Neuronal stem cell (in vitro differentiated cells): Measurements from ENCODE around the gene MED23.

Source experiments
- DNase-seq: peaks from one replicate; pipeline ENCODE4 v3.0.0-alpha.2; 2013; ENCODE audit warnings: low spot score
- H2AFZ ChIP-seq: one replicate; pipeline ENCODE4 v1.6.1; 2013; ENCODE audit warnings: mild to moderate bottlenecking, low read length, inconsistent platforms
- H2AK5ac ChIP-seq: 2 replicates; pipeline ENCODE4 v1.6.1; 2013; ENCODE audit warnings: low read depth, mild to moderate bottlenecking, inconsistent platforms, low read length, moderate library complexity, mixed read lengths
- H2BK120ac ChIP-seq: 2 replicates; pipeline ENCODE4 v1.6.1; 2013; ENCODE audit warnings: low read depth, mild to moderate bottlenecking, inconsistent platforms, low read length, moderate library complexity, mixed read lengths
- H2BK12ac ChIP-seq: one replicate; pipeline ENCODE4 v1.6.1; 2013; ENCODE audit warnings: low read length, inconsistent platforms
- H2BK15ac ChIP-seq: 2 replicates; pipeline ENCODE4 v1.6.1; 2013; ENCODE audit warnings: mild to moderate bottlenecking, low read length, inconsistent platforms, mixed read lengths
- H2BK5ac ChIP-seq: one replicate; pipeline ENCODE4 v1.6.1; 2013; ENCODE audit warnings: inconsistent platforms, mild to moderate bottlenecking, low read length, moderate library complexity
- H3K14ac ChIP-seq: one replicate; pipeline ENCODE4 v1.6.1; 2013; ENCODE audit warnings: low read length, inconsistent platforms
- H3K18ac ChIP-seq: 2 replicates; pipeline ENCODE4 v1.6.1; 2013; ENCODE audit warnings: low read length, inconsistent platforms
- H3K23ac ChIP-seq: 2 replicates; pipeline ENCODE4 v1.6.1; 2013; ENCODE audit warnings: low read depth, mild to moderate bottlenecking, mixed read lengths, low read length, inconsistent platforms; ENCODE audit not compliant: poor library complexity
- H3K27ac ChIP-seq: replicated peaks from 3 replicates; pipeline ENCODE4 v1.5.1; 2013; ENCODE audit warnings: low read length, inconsistent platforms
- H3K27me3 ChIP-seq, 3 experiments: 2 replicates each; pipeline ENCODE4 v1.6.1; 2013; ENCODE audit warnings: low read length in 3 of 3, mild to moderate bottlenecking in 2 of 3, inconsistent platforms in 1 of 3, low read depth in 1 of 3, mixed read lengths in 1 of 3, moderate library complexity in 1 of 3; ENCODE audit not compliant: control insufficient read depth in 3 of 3, insufficient read depth in 3 of 3
- H3K36me3 ChIP-seq, 2 donors: replicated peaks in 1 of 2; 2 replicates each; pipeline ENCODE4 v1.6.1; 2013; ENCODE audit warnings: low read length in 2 of 2; ENCODE audit not compliant: control insufficient read depth in 2 of 2, insufficient read depth in 2 of 2
- H3K4ac ChIP-seq: 2 replicates; pipeline ENCODE4 v1.6.1; 2013; ENCODE audit warnings: inconsistent platforms, mild to moderate bottlenecking, low read length, moderate library complexity
- H3K4me1 ChIP-seq, 2 donors: 1 replicate in 1 of 2; 2 replicates in 1 of 2; pipeline ENCODE4 v1.6.1; 2013; ENCODE audit warnings: low read length in 2 of 2, low read depth in 1 of 2; ENCODE audit not compliant: control insufficient read depth in 2 of 2, insufficient read depth in 1 of 2
- H3K4me2 ChIP-seq: one replicate; pipeline ENCODE4 v1.6.1; 2013; ENCODE audit warnings: mild to moderate bottlenecking, low read length, inconsistent platforms; ENCODE audit not compliant: insufficient read depth, poor library complexity, severe bottlenecking
- H3K4me3 ChIP-seq, 2 donors: 2 replicates each; pipeline ENCODE4 v1.5.1; 2013; ENCODE audit warnings: low read length in 2 of 2, mild to moderate bottlenecking in 2 of 2, inconsistent platforms in 1 of 2, moderate library complexity in 1 of 2
- H3K79me1 ChIP-seq: one replicate; pipeline ENCODE4 v1.6.1; 2013; ENCODE audit warnings: low read depth, mild to moderate bottlenecking, inconsistent platforms, low read length, moderate library complexity
- H3K9ac ChIP-seq: one replicate; pipeline ENCODE4 v1.6.1; 2013; ENCODE audit warnings: mild to moderate bottlenecking, low read depth, low read length, inconsistent platforms; ENCODE audit not compliant: poor library complexity
- H3K9me3 ChIP-seq, 2 donors: replicated peaks in 1 of 2; 2 replicates each; pipeline versions ENCODE3 to v1.6.1; 2013; ENCODE audit warnings: low read length in 2 of 2, mild to moderate bottlenecking in 2 of 2, inconsistent platforms in 1 of 2, low read depth in 1 of 2, mixed read lengths in 1 of 2, moderate library complexity in 1 of 2; ENCODE audit not compliant: control insufficient read depth in 2 of 2, insufficient read depth in 1 of 2
- H4K8ac ChIP-seq: one replicate; pipeline ENCODE4 v1.6.1; 2013; ENCODE audit warnings: low read depth, mild to moderate bottlenecking, inconsistent platforms, low read length, moderate library complexity
- H4K91ac ChIP-seq: one replicate; pipeline ENCODE4 v1.6.1; 2013; ENCODE audit warnings: low read length, low read depth, mild to moderate bottlenecking, inconsistent platforms; ENCODE audit not compliant: poor library complexity
- WGBS, 2 donors: extraction: QIAGEN DNeasy Blood & Tissue Kit; methylation state at CpG; one replicate each; pipeline ENCODE4 v1.1.7; 2013; ENCODE audit warnings: missing lambda C conversion rate in 2 of 2, mixed read lengths in 1 of 2; ENCODE audit not compliant: insufficient read length in 2 of 2, insufficient replicate concordance in 1 of 2; ENCODE audit errors: extremely low coverage in 2 of 2; 5-methylcytosine and 5-hydroxymethylcytosine counted together

Gene MED23

DNA sequence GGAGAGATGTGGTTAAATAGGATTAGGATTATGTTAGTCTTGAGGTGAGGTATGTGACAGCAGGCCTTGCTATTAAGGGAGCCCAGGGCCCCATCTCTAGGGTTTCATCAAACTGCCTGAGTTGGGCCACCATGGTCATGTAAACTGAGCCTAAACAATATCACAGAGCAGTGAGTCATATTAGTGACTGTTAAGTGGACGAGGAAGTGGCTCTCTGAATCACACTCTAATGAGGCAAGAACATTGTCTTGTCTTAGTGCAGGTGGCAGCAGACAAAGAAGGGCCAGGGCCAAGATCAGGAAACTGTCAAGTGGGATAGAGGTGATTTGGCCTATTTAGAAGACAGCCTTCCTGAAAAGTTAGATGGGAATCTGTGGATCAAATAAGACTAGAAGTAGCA is 32.2 kb upstream of the MED23 start:
- Histone ChIP-seq H3K14ac (no peak overlapping the region), H3K27ac (no peak overlapping the region), H4K91ac (no peak overlapping the region), H3K27me3 (no peaks in the 10 kb centered on the region), H3K4ac (no peak overlapping the region), H3K4me3 (no peak overlapping the region), H4K8ac (no peak overlapping the region), H3K9ac (no peak overlapping the region), H3K4me2 (no peak overlapping the region), H2AK5ac (no peak overlapping the region), H3K79me1 (no peaks in the 10 kb centered on the region), H2BK5ac (no peak overlapping the region), H3K23ac (no peak overlapping the region), H2BK120ac (no peak overlapping the region), H2BK12ac (no peak overlapping the region), H3K36me3 (no peaks in the 10 kb centered on the region), H3K9me3 (no peaks in the 10 kb centered on the region), H3K18ac (no peak overlapping the region), H3K4me1 (no peaks in the 10 kb centered on the region), H2BK15ac (no peak overlapping the region), H2AFZ (peak overlapping the region; percentile 8)
- WGBS, 2 donors, result no CpG with 5 or more reads among the region's 1 CpG
- no peak for DNase-seq

DNA sequence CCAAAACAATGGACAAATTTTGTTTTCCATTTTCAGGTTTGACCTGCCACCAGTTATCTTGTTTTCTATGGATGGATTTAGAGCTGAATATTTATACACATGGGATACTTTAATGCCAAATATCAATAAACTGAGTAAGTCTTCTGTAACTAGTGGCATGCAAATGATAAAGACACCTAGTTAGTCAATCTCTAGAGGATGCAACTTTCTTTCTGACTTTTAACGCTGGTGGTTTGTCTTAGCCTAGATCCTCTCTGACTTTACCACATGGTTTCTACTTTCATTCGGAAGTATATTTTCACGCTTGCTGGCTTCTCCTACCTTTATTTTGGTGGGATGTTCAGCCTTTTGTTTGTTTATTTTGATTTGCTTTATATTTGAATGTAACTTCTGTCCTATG is 30.2 kb upstream of the MED23 start:
- no CpG with 5 or more reads among the region's 3 CpGs for WGBS, 2 donors
- Histone ChIP-seq H2BK12ac (no peak overlapping the region), H3K79me1 (no peaks in the 10 kb centered on the region), H3K23ac (no peak overlapping the region), H3K9me3 (no peaks in the 10 kb centered on the region), H3K27ac (no peak overlapping the region), H2BK15ac (no peak overlapping the region), H3K4ac (no peak overlapping the region), H3K36me3 (no peaks in the 10 kb centered on the region), H3K4me2 (no peak overlapping the region), H3K4me1 (no peaks in the 10 kb centered on the region), H2AK5ac (no peak overlapping the region), H2BK120ac (no peak overlapping the region), H3K18ac (no peak overlapping the region), H3K9ac (no peak overlapping the region), H3K14ac (no peak overlapping the region), H3K4me3 (no peak overlapping the region), H2BK5ac (no peak overlapping the region), H4K91ac (no peak overlapping the region), H2AFZ (no peak overlapping the region), H3K27me3 (no peaks in the 10 kb centered on the region), H4K8ac (no peak overlapping the region)
- DNase-seq, result no peak

DNA sequence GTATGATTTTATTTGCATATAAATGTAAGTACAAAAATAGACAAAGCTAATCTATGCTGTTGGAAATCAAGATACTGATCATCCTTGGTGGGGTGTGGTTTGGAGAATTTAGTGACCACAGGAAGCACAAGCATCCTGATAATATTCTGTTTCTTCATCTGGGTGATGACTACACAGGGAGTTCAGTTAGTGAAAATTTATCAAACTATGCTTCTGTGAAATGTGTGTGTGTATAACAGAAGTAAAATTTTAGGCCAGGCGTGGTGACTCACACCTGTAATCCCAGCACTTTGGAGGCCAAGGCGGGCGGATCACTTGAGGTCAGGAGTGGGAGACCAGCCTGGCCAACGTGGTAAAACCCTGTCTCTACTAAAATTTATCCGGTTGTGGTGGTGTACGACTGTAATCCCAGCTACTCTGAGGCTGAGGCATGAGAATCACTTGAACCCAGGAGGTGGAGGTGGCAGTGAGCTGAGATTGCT is 29.6 kb upstream of the MED23 start:
- no peak overlapping the region for H3K4me3 ChIP-seq
- no peak overlapping the region for H2BK12ac ChIP-seq
- no peak overlapping the region for H2BK15ac ChIP-seq
- H2AK5ac ChIP-seq, result no peak overlapping the region
- H3K4me2 ChIP-seq, result no peak overlapping the region
- no peaks in the 10 kb centered on the region for H3K27me3 ChIP-seq
- H2AFZ ChIP-seq, result no peak overlapping the region
- H3K4me1 ChIP-seq, result no peaks in the 10 kb centered on the region
- DNase-seq, result no peak
- no CpG with 5 or more reads among the region's 6 CpGs for WGBS, 2 donors
- no peak overlapping the region for H3K4ac ChIP-seq
- H2BK120ac ChIP-seq, result no peak overlapping the region
- no peaks in the 10 kb centered on the region for H3K9me3 ChIP-seq
- H3K36me3 ChIP-seq, result no peaks in the 10 kb centered on the region
- H3K14ac ChIP-seq, result no peak overlapping the region
- H3K79me1 ChIP-seq, result no peaks in the 10 kb centered on the region
- H4K91ac ChIP-seq, result no peak overlapping the region
- H4K8ac ChIP-seq, result no peak overlapping the region
- H2BK5ac ChIP-seq, result no peak overlapping the region
- H3K18ac ChIP-seq, result no peak overlapping the region
- H3K27ac ChIP-seq, result no peak overlapping the region
- H3K9ac ChIP-seq, result no peak overlapping the region
- H3K23ac ChIP-seq, result no peak overlapping the region

DNA sequence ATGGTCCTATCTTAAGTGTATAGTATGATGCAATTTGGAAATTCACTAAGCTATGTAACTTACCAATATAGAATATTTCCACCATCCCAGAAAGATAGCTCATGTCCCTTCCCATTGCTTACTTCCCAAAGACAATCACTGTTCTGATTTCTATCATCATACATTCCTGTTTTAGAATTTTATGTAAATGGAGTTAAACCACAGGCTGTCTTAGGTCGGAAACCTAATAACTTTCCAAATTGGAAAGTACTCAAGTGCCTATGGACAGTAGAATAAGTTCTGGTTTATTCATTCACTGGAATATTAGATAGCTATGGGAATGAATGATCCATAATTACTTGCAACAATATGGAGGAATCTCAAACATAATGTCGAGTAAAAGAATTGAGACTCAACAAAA is 29.2 kb upstream of the MED23 start:
- H2BK12ac ChIP-seq, result no peak overlapping the region
- no peak overlapping the region for H3K18ac ChIP-seq
- H3K4ac ChIP-seq, result no peak overlapping the region
- no peak overlapping the region for H3K4me2 ChIP-seq
- DNase-seq, result no peak
- H3K23ac ChIP-seq, result no peak overlapping the region
- no peak overlapping the region for H2BK15ac ChIP-seq
- H3K9me3 ChIP-seq, result no peaks in the 10 kb centered on the region
- H3K4me3 ChIP-seq, result no peak overlapping the region
- H2AFZ ChIP-seq, result no peak overlapping the region
- H2AK5ac ChIP-seq, result no peak overlapping the region
- no peak overlapping the region for H3K9ac ChIP-seq
- no CpG with 5 or more reads among the region's 2 CpGs for WGBS, 2 donors
- no peaks in the 10 kb centered on the region for H3K79me1 ChIP-seq
- no peak overlapping the region for H3K14ac ChIP-seq
- no peaks in the 10 kb centered on the region for H3K36me3 ChIP-seq
- H4K91ac ChIP-seq, result no peak overlapping the region
- H3K27ac ChIP-seq, result no peak overlapping the region
- no peak overlapping the region for H2BK5ac ChIP-seq
- H2BK120ac ChIP-seq, result no peak overlapping the region
- H3K27me3 ChIP-seq, result no peaks in the 10 kb centered on the region
- no peak overlapping the region for H4K8ac ChIP-seq
- no peaks in the 10 kb centered on the region for H3K4me1 ChIP-seq
